Stimulated activated CD8-positive, alpha-beta memory T cell treated with anti-CD3 and anti-CD28 coated beads, Interleukin-15, amount 100 ng/mL, for 4 hours (primary cell): Measurements from ENCODE around the gene FGD4.
A peak's percentile ranks its signal among the peaks of the same experiment; 100 is the strongest.

ENCODE experiments used
- DNase-seq, 2 donors: peaks; one replicate each; pipeline ENCODE4 v3.0.0-alpha.2; 2020; ENCODE audit warnings: low read depth in 2 of 2

The FGD4 gene

DNA sequence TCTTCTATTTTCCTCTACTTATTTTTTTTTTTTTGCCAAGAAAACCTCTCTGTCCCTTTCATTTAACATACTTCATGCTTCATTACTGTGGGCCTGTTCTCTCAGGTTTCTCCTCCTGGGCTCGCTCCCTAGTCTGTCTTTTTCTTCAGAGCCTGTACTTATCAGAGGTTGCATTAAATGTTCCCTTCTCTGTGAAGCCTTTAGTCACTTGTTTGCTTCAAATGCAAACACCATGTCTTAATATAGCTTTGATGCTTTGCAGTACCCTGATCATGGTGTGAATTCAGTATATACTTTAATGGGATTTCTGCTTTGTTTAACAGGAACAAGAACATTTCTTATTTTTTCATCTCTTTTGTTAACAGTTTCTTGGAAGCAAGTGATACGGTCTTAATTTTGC lies 207.1 kb downstream of the FGD4 start:
- DNase-seq = no peak

- DNase-seq = no peak
These were observed 210.6 kb downstream of the FGD4 start for GRCh38 chr12:32609966-32610365.

GRCh38 chr12:32611986-32612385 lies 212.6 kb downstream of the FGD4 start:
- DNase-seq = no peak

DNA sequence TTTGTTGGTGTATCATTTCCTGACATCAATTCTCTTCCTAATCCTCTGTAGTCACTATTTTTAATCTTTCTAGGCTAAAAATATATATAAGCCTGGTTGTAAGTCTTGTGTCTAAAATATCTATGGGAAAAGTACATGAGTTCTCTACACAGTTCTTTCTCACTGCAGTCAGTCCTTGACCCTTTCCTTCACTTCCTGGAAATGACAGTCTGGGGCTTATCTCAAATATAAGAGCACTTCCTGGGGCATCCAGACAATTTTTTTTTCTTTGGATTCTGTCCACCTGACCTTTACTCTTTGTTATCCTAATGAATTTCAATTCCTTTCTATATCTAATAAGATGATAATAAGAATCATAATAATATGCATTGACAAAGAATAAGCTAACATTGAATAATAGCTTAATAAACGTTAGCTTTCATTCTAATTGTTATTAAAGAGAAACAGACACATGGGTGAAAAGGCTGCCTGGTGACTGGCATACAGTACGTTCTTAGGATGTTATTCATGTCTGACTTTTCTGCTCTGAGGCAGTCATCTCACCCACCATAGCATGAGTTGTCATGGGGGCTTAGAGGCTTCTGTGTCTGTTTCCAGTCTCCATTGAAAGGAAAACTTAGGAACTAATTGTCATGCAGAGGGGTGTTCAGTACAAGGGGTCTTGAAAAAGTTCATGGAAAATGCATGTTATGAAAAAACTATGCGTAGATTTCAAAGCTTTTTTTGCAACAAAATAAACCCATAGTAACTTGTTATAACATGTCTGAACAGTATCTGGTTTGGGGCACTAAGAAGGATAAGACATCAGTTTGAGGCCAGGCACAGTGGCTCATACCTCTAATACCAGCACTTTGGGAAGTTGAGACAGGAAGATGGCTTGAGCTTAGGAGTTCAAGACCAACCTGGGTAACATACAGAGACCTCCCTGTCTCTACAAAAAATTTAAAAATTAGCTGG lies 213.6 kb downstream of the FGD4 start:
- DNase-seq = no peak

- no peak for DNase-seq
These were observed 216.1 kb downstream of the FGD4 start for GRCh38 chr12:32615441-32615840.

GRCh38 chr12:32617534-32617933 lies 218.2 kb downstream of the FGD4 start:
- DNase-seq = no peak

GRCh38 chr12:32618115-32618514 lies 218.8 kb downstream of the FGD4 start:
- no peak for DNase-seq

DNA sequence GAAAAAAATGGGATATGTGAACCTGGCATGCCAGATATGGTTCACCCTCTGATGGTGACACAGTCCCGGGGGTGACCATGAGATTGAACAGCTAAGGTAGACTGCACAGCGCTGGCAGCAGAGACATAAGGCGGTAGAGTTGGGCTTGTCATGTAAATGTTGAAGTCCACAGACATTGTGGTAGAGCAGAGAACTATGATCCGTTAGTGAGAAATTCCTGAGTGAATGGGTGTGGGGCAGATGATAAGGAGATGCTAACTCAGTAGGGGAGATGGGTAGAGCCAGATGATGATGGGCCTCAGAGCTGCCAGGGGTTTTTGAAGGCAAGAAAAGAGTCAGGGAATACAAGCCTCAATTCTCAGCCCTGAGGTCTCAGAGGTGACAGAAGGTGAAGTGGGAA lies 228.6 kb downstream of the FGD4 start:
- no peak for DNase-seq

DNA sequence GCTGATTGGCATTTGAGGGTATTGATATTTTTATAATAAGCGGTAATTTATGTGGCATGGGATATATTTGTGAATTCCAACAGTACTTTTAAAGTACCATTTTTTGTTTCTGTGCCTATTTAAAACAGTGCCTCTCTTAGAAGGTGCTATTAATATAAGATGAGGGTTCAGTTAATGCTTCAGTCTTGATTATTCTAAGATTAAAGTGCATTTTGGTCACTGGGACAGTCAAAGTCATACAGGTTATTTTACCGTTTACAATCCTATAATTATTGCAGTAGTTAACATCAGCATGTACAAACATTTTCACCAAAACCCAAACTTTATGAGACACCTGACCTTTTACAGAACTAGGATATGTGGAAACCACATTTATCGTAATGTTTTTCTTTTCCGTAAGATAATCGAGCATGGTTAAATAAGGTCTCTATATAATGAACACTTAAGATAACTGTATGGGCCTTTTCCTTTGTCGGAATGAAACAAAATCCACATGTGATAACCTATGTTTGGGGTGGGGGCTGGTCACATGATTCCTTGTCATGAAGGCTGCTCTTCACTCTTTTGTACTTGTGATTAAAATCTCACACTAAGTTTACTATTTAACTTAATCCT lies 242.0 kb downstream of the FGD4 start:
- DNase-seq = no peak

DNA sequence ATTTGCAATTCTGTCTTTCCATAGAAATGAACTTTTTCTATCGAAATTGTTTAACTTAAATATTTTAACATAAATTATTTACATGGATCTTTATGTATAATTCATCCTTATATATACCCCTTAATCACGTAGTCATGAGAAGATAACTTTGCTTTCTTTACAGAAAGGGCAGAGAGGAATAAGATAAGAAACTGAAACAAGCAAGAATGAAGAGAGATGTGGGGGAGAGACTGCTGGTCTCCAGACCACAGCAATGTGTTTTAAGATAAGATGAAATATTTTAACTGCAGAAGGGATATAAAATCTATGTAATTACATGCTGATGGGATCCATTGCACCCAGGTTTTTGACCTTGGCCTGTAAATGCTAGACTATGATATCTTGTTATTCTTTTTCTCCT lies 245.1 kb downstream of the FGD4 start:
- no peak for DNase-seq

DNA sequence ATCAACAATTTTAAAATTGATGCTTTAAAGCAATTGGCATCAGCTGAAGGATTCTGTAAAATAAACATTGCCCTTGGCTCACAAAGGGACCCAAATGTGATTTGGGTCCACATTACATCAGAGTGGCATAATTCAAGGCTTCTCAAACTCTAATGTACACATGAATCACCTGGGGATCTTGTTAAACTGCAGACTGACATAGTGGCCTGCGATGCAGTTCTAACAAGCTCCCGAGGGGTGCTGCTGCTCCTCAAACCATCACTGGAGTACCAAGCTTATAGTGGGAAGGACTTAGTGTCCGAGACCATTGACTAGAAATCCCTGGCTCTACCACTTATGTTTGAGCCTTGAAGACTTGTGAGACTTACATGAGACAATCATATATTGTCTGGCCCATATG lies 247.9 kb downstream of the FGD4 start:
- no peak for DNase-seq

DNA sequence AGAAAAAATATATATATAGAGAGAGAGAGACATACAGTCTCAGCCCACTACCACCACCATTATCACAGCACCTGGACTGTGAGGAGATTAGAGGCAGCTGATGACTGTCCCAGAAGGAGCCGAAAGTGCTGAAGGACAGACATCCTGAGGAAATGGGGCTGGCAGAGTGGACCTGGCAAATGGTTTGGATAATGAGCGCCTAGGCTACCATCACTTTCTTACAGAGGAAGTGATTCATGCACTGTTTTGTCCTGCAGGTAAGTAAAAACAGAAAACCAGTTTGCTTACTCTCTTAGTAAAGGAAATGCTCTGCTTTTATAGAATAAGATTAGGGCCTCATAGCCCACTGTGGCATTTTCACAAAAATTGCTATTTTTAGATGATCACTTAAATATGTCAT lies 251.2 kb downstream of the FGD4 start:
- no peak for DNase-seq

GRCh38 chr12:32651151-32651955 lies 252.0 kb downstream of the FGD4 start:
- DNase-seq = no peak

DNA sequence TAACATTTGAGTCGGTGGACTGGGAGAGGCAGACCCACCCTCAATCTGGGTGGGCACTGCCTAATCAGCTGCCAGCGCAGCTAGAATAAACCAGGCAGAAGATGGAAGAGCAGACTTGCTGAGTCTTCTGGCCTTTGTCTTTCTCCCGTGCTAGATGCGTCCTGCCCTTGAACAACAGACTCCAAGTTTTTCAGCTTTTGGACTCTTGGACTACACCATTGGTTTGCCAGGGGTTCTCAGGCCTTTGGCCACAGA lies 252.5 kb downstream of the FGD4 start:
- DNase-seq = no peak

DNA sequence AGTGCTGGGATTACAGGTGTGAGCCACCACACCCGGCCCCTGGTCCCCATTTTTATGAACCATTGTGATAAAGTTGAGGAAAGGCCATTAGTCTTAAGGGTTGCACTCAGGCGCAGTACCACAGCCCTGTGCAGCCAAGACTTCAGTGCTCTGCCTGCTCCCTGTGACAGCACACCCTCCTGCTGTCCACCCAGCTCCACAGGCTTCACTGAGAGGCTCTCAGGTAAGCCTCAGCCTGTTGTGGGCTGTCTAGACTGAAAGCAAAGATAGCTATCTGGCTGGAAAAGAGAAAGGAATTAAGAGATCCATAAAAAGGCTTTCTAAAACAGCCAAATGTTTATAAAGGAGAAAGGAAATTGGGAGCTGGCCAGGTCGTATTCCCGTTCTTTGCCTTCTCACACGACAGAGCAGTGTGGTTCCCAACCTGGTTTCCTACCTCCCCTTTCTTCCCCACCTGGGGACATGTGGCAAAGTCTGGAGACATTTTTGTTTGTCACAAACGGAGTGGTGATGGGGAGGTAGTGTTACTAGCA lies 260.6 kb downstream of the FGD4 start:
- no peak for DNase-seq

GRCh38 chr12:32661706-32662105 lies 262.3 kb downstream of the FGD4 start:
- no peak for DNase-seq

GRCh38 chr12:32662665-32663064 lies 263.3 kb downstream of the FGD4 start:
- no peak for DNase-seq

GRCh38 chr12:32666018-32666417 lies 266.7 kb downstream of the FGD4 start:
- DNase-seq = no peak

- DNase-seq = no peak
These were observed 270.2 kb downstream of the FGD4 start for GRCh38 chr12:32669584-32669983.

DNA sequence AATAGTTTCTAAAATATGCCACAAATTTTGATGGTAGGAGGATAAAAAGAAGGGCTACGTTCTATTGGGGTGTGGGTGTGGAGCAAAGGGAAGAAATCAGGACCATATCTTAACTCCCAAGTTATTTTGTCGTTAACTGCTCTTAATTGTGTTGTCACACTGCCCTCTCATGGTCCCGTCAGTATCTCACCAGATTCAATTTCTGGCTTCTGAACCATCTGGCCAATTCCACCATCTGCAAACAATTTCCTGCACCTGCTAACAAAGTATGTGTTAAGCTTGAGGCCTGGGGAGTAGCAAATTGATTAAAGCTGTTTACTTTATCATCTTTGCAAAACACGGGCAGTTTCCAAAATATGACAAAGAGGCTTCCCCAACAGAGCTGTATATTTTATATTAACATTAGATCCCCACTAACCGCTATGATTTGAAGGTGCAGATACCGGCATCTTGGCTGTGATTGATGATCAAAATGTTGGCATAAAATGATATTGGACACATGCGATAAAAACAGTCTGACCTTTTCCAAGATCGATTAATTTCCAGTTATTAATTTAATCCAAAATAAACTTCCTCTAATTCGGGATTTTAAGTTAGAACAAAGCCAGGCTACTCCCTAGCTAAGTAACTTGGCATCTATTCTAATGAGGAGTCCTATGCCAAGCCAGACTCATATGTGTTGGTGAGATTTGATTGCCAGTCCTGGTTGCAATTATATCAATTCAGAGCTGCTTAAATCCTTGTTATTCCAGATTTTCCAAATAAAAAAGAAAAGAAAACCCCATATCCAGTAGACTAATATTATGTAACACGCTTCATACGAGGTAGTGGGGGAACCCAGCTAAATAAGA lies 272.8 kb downstream of the FGD4 start:
- DNase-seq = no peak

GRCh38 chr12:32679091-32679919 lies 279.9 kb downstream of the FGD4 start, which contains the start of gene DNM1L:
DNM1L (plus strand) TSS chr12:32679301; CDS start chr12:32679364, 63 bp downstream.
- DNase-seq = peak; percentile 84
